Small intestine (tissue), 7 donors: Measurements from ENCODE around the gene SEMA6C. TPM values are rescaled to one million over a fixed set of nuclear protein-coding genes. Genes with fewer than 3 reads are reported as not detected.
A peak's percentile ranks its signal among the peaks of the same experiment; 100 is the strongest.

ENCODE experiments used
- DNase-seq, 2 donors: peaks; one replicate each; pipeline versions ENCODE4 v3.0.0 to v3.0.0-alpha.2; 2013
- FAIRE-seq: peaks from 2 replicates; lab custom pipeline; 2012; peaks lifted over from hg19 to GRCh38; lab: Jason Lieb, UNC
- H3K27ac ChIP-seq, 3 donors: one replicate each; pipeline ENCODE4 v1.5.1; 2013; ENCODE audit warnings: low read length in 2 of 3, mild to moderate bottlenecking in 2 of 3, control low read depth in 1 of 3, inconsistent platforms in 1 of 3, low read depth in 1 of 3, moderate library complexity in 1 of 3
- H3K27me3 ChIP-seq, 3 donors: one replicate each; pipeline ENCODE4 v1.6.1; 2013; ENCODE audit warnings: low read length in 3 of 3, inconsistent platforms in 1 of 3; ENCODE audit not compliant: control insufficient read depth in 3 of 3, insufficient read depth in 3 of 3
- H3K36me3 ChIP-seq, 3 donors: one replicate each; pipeline ENCODE4 v1.6.1; 2013; ENCODE audit warnings: low read length in 3 of 3, inconsistent platforms in 1 of 3, low read depth in 1 of 3, mild to moderate bottlenecking in 1 of 3, moderate library complexity in 1 of 3; ENCODE audit not compliant: control insufficient read depth in 3 of 3, insufficient read depth in 2 of 3
- H3K4me1 ChIP-seq, 3 donors: one replicate each; pipeline ENCODE4 v1.6.1; 2013; ENCODE audit warnings: low read length in 2 of 3, inconsistent platforms in 1 of 3, low read depth in 1 of 3, mild to moderate bottlenecking in 1 of 3, moderate library complexity in 1 of 3; ENCODE audit not compliant: control insufficient read depth in 3 of 3, insufficient read depth in 2 of 3
- H3K4me3 ChIP-seq, 3 donors: one replicate each; pipeline ENCODE4 v1.5.1; 2013; ENCODE audit warnings: low read length in 3 of 3, control low read depth in 1 of 3, inconsistent platforms in 1 of 3, low read depth in 1 of 3, mild to moderate bottlenecking in 1 of 3, moderate library complexity in 1 of 3
- H3K9me3 ChIP-seq, 2 donors: one replicate each; pipeline ENCODE4 v1.6.1; 2013; ENCODE audit warnings: low read depth in 1 of 2, low read length in 1 of 2; ENCODE audit not compliant: control insufficient read depth in 2 of 2, insufficient read depth in 1 of 2
- WGBS, 3 donors: extraction: QIAGEN DNeasy Blood & Tissue Kit; methylation state at CpG; one replicate each; pipeline ENCODE4 v1.1.7; 2013; 5-methylcytosine and 5-hydroxymethylcytosine counted together
- polyA plus RNA-seq, 4 donors: library from polyadenylated mRNA; stranded (reverse) in 3 of 4; unstranded in 1 of 4; fragments of 200-250 nt in 3 of 4; fragments of 120-200 nt in 1 of 4; gene quantifications; one replicate each; pipeline versions ENCODE4 v1.2.1 to v1.2.3, GENCODE V29; 2013
- donor health status: healthy with polysubstance abuse.
- donor health status: control.
- donor health status: control.
- donor health status: Bipolar disorder and iron deficiency.
- donor health status: healthy.

Gene SEMA6C
- polyA plus RNA-seq, 4 donors = 8.7 to 140 (median 46.9) TPM

DNA sequence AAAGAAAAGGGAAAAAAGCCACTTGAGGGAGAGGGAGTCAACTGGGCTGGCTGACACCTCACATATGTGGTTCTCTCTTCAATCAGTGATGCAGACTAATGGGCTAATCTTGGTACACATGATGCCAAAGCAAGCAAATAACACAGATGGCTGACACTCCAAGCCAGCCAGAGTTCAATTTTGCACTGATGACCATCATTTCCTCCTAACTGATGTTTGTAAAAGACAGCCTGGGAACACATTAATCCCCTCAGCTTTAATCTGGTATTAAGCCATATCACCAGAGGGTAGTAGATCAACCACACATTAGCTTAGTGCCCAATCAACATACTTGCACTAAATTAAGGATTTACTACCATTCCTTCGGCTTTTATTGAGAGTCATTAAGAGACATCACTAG, 40.8 kb upstream of the SEMA6C start:
- DNase-seq (no peak), FAIRE-seq (no peak)
- no peaks in the 10 kb centered on the region for H3K27me3 ChIP-seq
- H3K27ac ChIP-seq = no peak overlapping the region
- no peaks in the 10 kb centered on the region for H3K9me3 ChIP-seq
- H3K4me1 ChIP-seq = peaks cover 0 to 5% (median 3%) of the 10 kb centered on the region in 3 donors
- 54 to 88% (median 63%) methylated on average over 1 of the region's 1 CpG for WGBS, 3 donors
- H3K4me3 ChIP-seq = no peak overlapping the region
- peaks cover 0 to 26% (median 14%) of the 10 kb centered on the region in 3 donors for H3K36me3 ChIP-seq

DNA sequence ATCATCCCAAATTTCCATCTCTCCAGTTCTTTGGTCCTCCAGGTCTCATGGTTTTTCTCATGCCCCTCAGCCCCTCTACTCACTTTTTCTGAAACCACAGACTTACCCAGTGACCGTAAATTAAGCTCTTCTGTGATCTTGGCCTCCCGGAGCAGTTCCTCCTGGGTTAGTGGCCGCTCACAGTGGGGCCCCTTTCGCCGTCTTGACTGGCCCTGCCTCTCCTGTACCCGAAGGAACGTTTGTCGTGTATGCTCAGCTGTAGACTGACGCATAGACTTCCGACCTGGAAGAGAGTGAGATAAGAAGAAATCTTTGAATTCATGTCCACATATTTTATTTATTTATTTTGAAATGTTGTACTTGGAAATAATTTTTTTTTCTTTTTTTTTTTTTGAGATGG, 37.8 kb upstream of the SEMA6C start:
- Histone ChIP-seq H3K27me3 (no peaks in the 10 kb centered on the region), H3K4me1 (peaks cover 0 to 5% (median 3%) of the 10 kb centered on the region in 3 donors), H3K36me3 (peaks cover 2 to 53% (median 19%) of the 10 kb centered on the region in 3 donors), H3K4me3 (no peak overlapping the region), H3K9me3 (no peaks in the 10 kb centered on the region), H3K27ac (no peak overlapping the region)
- 92 to 96% (median 95%) methylated on average over 10 of the region's 10 CpGs for WGBS, 3 donors
- no peak for DNase-seq
- no peak for FAIRE-seq

DNA sequence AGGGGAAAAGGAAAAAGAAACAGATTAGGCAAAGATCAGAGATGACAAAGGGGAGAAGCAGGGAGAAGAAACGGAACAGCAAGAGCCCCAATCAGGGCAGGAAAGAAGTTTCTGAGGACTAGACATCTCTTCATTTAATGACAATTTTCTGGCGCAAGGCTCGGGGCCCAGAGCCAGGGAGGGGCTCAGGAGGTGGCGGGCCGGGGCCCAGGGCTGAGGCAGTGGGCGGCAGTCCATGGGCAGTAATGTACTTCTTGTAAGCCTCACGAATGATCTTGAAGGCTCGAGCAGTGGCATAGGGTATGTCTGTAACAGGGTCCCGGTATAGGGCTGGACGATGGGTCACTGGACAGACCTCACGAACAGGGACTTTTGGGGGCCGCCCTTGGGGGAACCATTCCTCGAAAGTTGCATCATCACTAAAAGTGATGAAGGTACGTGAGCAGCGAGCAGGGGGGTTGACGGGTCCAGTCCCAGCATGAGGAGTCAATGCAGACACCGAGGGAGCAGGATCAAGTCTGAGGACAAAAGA, 30.1 kb upstream of the SEMA6C start:
- no peak overlapping the region for H3K27ac ChIP-seq
- peaks cover 7 to 77% (median 10%) of the 10 kb centered on the region in 3 donors for H3K36me3 ChIP-seq
- H3K9me3 ChIP-seq = no peaks in the 10 kb centered on the region
- DNase-seq (no peak), FAIRE-seq (no peak)
- H3K4me3 ChIP-seq = no peak overlapping the region
- H3K27me3 ChIP-seq = no peaks in the 10 kb centered on the region
- no peaks in the 10 kb centered on the region for H3K4me1 ChIP-seq
- 95 to 96% (median 95%) methylated on average over 17 of the region's 17 CpGs for WGBS, 3 donors

DNA sequence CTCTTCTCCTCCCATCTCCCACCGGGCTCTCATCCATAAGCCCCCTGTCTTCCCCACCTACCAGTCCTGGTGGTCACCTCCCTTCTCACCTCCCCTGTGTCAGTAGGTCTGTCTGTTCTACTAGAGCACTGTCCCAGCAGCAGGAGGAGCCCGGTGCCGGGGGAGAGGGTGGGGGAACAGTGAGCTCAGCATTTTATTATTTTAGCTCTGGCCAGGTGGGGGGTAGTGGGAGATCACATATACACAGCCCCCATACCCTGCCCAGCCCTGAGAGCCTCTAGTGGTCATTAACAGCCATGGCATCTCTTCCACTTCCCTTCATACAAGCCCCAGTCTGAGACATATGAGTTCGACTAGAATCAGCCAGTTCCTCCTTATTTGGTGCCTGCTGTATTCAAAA, 29.4 kb upstream of the SEMA6C start, which contains the start of gene TMOD4:
Gene TMOD4 (minus strand): TSS at position 119 of the 400 bp plus-strand sequence. CDS start 1,106 bp downstream, outside the sequence.
- no peak within 1 kb of the TSS for H3K4me3 ChIP-seq
- no peaks in the 10 kb centered on the region for H3K27me3 ChIP-seq
- DNase-seq (no peak), FAIRE-seq (no peak)
- H3K9me3 ChIP-seq = no peaks in the 10 kb centered on the region
- H3K27ac ChIP-seq = peak within 1 kb of the TSS in 1 of 3 donors; percentile 28
- 62 to 70% (median 66%) methylated on average over 4 of the region's 4 CpGs for whole genome bisulfite sequencing, 3 donors
- peaks cover 7 to 75% (median 8%) of the 10 kb centered on the region in 3 donors for H3K36me3 ChIP-seq
- H3K4me1 ChIP-seq = no peaks in the 10 kb centered on the region

DNA sequence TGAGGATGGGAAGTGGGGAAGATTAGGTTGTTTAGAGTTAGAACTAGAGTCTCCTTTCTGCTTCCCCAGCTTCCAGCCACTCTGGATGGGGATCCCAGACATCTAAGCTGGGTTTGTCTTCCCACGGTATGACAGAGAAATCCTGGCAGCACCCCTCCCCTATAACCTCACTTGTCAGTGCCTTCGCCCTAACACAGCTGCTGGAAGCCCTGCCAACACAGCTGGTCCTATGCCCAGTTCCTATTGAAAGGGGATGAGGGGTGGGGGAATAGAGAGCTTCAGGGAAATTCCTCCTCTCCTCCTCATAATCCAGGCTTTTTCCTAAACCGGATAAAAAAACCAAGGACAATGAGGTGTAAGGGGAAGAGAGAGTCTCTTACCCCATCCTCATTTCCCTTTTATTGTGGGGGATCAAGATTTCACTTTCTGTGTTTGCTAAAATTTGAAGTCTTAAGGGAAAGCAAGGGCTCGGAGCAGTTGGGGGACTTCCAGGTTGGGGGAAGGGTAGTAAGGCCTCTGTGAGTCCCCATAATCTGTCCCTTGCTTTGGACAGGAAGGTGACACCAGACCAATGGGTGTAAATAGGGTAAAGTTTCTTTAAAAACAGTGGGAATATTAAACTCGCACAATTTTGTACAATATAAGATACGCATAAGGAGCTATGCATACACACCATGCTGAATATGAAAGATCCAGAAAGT, 28.8 kb upstream of the SEMA6C start:
- FAIRE-seq = no peak
- 72 to 82% (median 78%) methylated on average over 6 of the region's 6 CpGs for WGBS, 3 donors

DNA sequence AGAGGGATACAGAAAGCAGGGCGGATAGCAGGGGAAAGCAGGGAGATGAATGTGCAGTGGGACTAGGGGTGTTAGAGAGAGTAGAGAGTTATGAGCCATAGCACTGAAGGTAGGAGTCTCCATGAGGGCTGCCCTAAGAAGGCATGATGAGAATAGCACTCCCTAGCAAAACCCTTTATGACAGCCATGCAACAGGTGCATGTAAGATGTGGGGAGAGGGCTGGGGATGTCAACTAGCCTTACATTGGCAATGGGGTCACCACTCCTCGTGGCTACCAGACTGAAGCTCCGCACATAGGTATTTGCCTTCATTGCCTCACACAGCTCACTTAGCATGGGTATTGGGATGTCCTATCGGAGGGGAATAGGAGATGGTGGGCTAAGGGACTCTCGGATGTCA, 24.8 kb upstream of the SEMA6C start:
- no peak for FAIRE-seq
- DNase-seq = no peak
- Histone ChIP-seq H3K27me3 (no peaks in the 10 kb centered on the region), H3K9me3 (no peaks in the 10 kb centered on the region), H3K36me3 (peaks cover 5 to 60% (median 6%) of the 10 kb centered on the region in 3 donors), H3K27ac (no peak overlapping the region), H3K4me1 (peaks cover 2 to 9% (median 4%) of the 10 kb centered on the region in 3 donors), H3K4me3 (no peak overlapping the region)
- WGBS, 3 donors = 88 to 93% (median 93%) methylated on average over 5 of the region's 5 CpGs

More for the DNA sequence above, 28.8 kb upstream of the SEMA6C start:
- H3K4me1 ChIP-seq = no peaks in the 10 kb centered on the region
- H3K27ac ChIP-seq = peak overlapping the region in 1 of 3 donors; percentile 28
- H3K4me3 ChIP-seq = no peak overlapping the region
- H3K9me3 ChIP-seq = no peaks in the 10 kb centered on the region
- no peak for DNase-seq
- H3K27me3 ChIP-seq = no peaks in the 10 kb centered on the region
- peaks cover 7 to 75% (median 12%) of the 10 kb centered on the region in 3 donors for H3K36me3 ChIP-seq

DNA sequence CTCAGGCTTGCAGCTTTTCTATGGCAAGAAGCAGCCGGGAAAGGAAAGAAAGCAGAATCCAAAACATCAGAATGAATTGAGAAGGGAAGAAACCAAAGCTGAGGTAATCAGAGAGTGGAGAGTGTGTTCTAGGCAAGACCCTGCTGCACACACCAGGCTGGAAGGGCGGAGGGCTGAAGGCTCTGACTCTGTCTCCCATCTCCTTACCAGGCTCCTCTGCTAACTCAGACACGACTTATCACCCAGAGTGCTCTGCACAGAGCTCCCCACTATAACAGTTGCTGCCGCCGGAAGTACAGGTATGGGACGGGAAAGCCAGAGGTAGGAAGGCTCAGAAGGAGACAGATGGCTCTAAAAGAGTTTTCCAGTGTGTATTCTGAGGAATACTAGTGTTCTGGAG, 20.7 kb upstream of the SEMA6C start:
- Histone ChIP-seq H3K9me3 (no peaks in the 10 kb centered on the region), H3K27me3 (no peaks in the 10 kb centered on the region), H3K4me3 (peak overlapping the region in 1 of 3 donors; percentile 71), H3K36me3 (peaks cover 0 to 39% (median 6%) of the 10 kb centered on the region in 3 donors), H3K27ac (no peak overlapping the region), H3K4me1 (peaks cover 2 to 18% (median 4%) of the 10 kb centered on the region in 3 donors)
- 75 to 86% (median 82%) methylated on average over 6 of the region's 6 CpGs for WGBS, 3 donors
- DNase-seq (no peak), FAIRE-seq (no peak)

DNA sequence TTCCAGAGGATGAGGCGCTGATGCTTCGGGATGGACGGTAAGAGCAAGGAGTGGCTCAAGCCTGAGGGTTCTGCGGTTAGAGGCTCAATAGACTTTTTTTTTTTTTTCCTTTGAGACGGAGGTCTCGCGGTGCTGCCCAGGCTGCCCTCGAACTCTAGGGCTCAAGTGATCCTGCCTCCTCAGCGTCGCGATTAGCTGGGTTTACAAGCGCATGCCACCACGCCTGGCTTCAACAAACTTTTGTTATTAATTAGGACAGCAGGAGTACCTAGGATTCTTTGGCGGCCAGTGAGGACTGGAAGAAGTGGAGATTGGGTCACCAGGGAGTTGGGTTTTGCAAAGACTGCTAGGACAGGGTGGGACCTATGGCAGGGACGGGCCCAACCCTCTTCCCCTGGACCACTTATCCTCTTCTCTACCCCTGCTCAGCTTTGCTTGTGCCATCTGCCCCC, 20.1 kb upstream of the SEMA6C start:
- H3K27ac ChIP-seq = peak overlapping the region in 2 of 3 donors; percentile 76 to 78

More for the DNA sequence above, 20.1 kb upstream of the SEMA6C start:
- H3K9me3 ChIP-seq = no peaks in the 10 kb centered on the region
- peak overlapping the region; percentile 71 to 98 (median 76) for H3K4me3 ChIP-seq
- FAIRE-seq = no peak
- WGBS, 3 donors = 2 to 5% (median 2%) methylated on average over 15 of the region's 15 CpGs
- H3K4me1 ChIP-seq = peaks cover 2 to 18% (median 4%) of the 10 kb centered on the region in 3 donors
- no peaks in the 10 kb centered on the region for H3K27me3 ChIP-seq
- DNase-seq = no peak
- H3K36me3 ChIP-seq = peaks cover 0 to 37% (median 6%) of the 10 kb centered on the region in 3 donors
